ENCODE measurements around the gene SLC27A5. TPM values are rescaled to one million over a fixed set of nuclear protein-coding genes. Genes with fewer than 3 reads are reported as not detected.
"Not testable (repeated sequence)": the region's sequence is repeated elsewhere in the genome, so short reads cannot be mapped to it uniquely, and the experiment has no call there.

Gene SLC27A5
- total RNA-seq, 4 donors from 2014 or later: 4.8 to 11.7 (median 8.1) TPM

- H3K4me3 ChIP-seq (ENCODE audit: low read depth, poor library complexity, severe bottlenecking): no peak overlapping the region
- 83% methylated on average over 12 of the region's 12 CpGs for WGBS, 2 donors
- intact Hi-C loops (cut with DNase I; ENCODE audit: low total_unique reads): no loop called here
- TF ChIP-seq POLR2A (IDR thresholded peaks at IDR 0.05) (no peak), CTCF (IDR thresholded peaks at IDR 0.05) (no peak)
- DNase-seq (ENCODE audit: low spot score in 2 of 2): no peak
Observed at GRCh38 chr19:58474291-58474996, 37.3 kb downstream of the SLC27A5 start.

- no peak for DNase-seq (ENCODE audit: low spot score in 2 of 2)
- TF ChIP-seq CTCF (IDR thresholded peaks at IDR 0.05): no peak
- TF ChIP-seq POLR2A (IDR thresholded peaks at IDR 0.05): no peak
- no peak overlapping the region for H3K4me3 ChIP-seq (ENCODE audit: low read depth, poor library complexity, severe bottlenecking)
- intact Hi-C loops (cut with DNase I; ENCODE audit: low total_unique reads): no loop called here
Observed at GRCh38 chr19:58473775-58474174, 38.0 kb downstream of the SLC27A5 start.

- DNase-seq (ENCODE audit: low spot score in 2 of 2): no peak
- TF ChIP-seq POLR2A (IDR thresholded peaks at IDR 0.05) (no peak), CTCF (IDR thresholded peaks at IDR 0.05) (no peak)
- intact Hi-C loops (cut with DNase I; ENCODE audit: low total_unique reads): no loop called here
- 95 to 96% methylated on average over 35 to 36 of the region's 39 CpGs for WGBS, 2 donors
- no peak overlapping the region for H3K4me3 ChIP-seq (ENCODE audit: low read depth, poor library complexity, severe bottlenecking)
Observed at GRCh38 chr19:58471736-58472135, 40.1 kb downstream of the SLC27A5 start.

GRCh38 chr19:58470837-58471543 is 40.8 kb downstream of the SLC27A5 start:
- DNase-seq (ENCODE audit: low spot score in 2 of 2); intact Hi-C loops (cut with DNase I; ENCODE audit: low total_unique reads); H3K4me3 ChIP-seq (ENCODE audit: low read depth, poor library complexity, severe bottlenecking): not testable (repeated sequence)
- 88 to 94% methylated on average over 17 to 26 of the region's 53 CpGs for WGBS, 2 donors

GRCh38 chr19:58469241-58470013 is 42.4 kb downstream of the SLC27A5 start:
- intact Hi-C loops (cut with DNase I; ENCODE audit: low total_unique reads): no loop called here
- no peak for DNase-seq (ENCODE audit: low spot score in 2 of 2)
- no peak overlapping the region for H3K4me3 ChIP-seq (ENCODE audit: low read depth, poor library complexity, severe bottlenecking)
- no peak for TF ChIP-seq POLR2A (IDR thresholded peaks at IDR 0.05)
- no peak for TF ChIP-seq CTCF (IDR thresholded peaks at IDR 0.05)
- 90 to 98% methylated on average over 15 to 17 of the region's 17 CpGs for WGBS, 2 donors

GRCh38 chr19:58468216-58468839 is 43.5 kb downstream of the SLC27A5 start:
- no peak for DNase-seq (ENCODE audit: low spot score in 2 of 2)
- intact Hi-C loops (cut with DNase I; ENCODE audit: low total_unique reads): no loop called here
- TF ChIP-seq POLR2A (IDR thresholded peaks at IDR 0.05) (no peak), CTCF (IDR thresholded peaks at IDR 0.05) (no peak)
- WGBS, 2 donors: 44 to 48% methylated on average over 5 of the region's 5 CpGs
- no peak overlapping the region for H3K4me3 ChIP-seq (ENCODE audit: low read depth, poor library complexity, severe bottlenecking)
